ENCODE results near the gene SCAP. TPM values are rescaled to one million over a fixed set of nuclear protein-coding genes. Genes with fewer than 3 reads are reported as not detected.
A peak's percentile ranks its signal among the peaks of the same experiment; 100 is the strongest.
"Not testable (repeated sequence)": the region's sequence is repeated elsewhere in the genome, so short reads cannot be mapped to it uniquely, and the experiment has no call there.

Gene SCAP
- polyA plus RNA-seq, 3 donors from 2014 or later, result 33.4 to 59.2 (median 38.8) TPM

GRCh38 chr3:47380601-47381316 lies 95.0 kb downstream of the SCAP start, which contains the start of gene PTPN23:
TSS of gene PTPN23 (plus strand) at chr3:47381021. CDS start at chr3:47381097, 76 bp downstream.
- Mint-ChIP-seq H3K27me3 (ENCODE audit: low read depth in 3 of 3) (peaks cover 8 to 16% (median 11%) of the 10 kb centered on the region in 3 donors), H3K9me3 (no peaks in the 10 kb centered on the region), H3K4me1 (peaks cover 37 to 46% of the 10 kb centered on the region in 2 donors), H3K27ac (peak within 1 kb of the TSS; percentile 98 to 100 (median 99)), H3K4me3 (peak within 1 kb of the TSS; percentile 92 to 100 (median 98)), H3K36me3 (no peaks in the 10 kb centered on the region)
- DNase-seq, result peak; percentile 98 to 99 (median 98)

GRCh38 chr3:47380026-47380600 lies 95.6 kb downstream of the SCAP start:
- H3K36me3 Mint-ChIP-seq, result no peaks in the 10 kb centered on the region
- peak overlapping the region; percentile 92 to 100 (median 98) for H3K4me3 Mint-ChIP-seq
- no peak for DNase-seq
- H3K4me1 Mint-ChIP-seq, result peaks cover 36 to 42% of the 10 kb centered on the region in 2 donors
- peaks cover 8 to 16% (median 11%) of the 10 kb centered on the region in 3 donors for H3K27me3 Mint-ChIP-seq (ENCODE audit: low read depth in 3 of 3)
- H3K9me3 Mint-ChIP-seq, result no peaks in the 10 kb centered on the region
- H3K27ac Mint-ChIP-seq, result peak overlapping the region; percentile 98 to 100 (median 99)

- H3K4me1 Mint-ChIP-seq, result peaks cover 34 to 42% of the 10 kb centered on the region in 2 donors
- peak overlapping the region; percentile 98 to 100 (median 99) for H3K27ac Mint-ChIP-seq
- H3K27me3 Mint-ChIP-seq (ENCODE audit: low read depth in 3 of 3), result peaks cover 8 to 16% (median 11%) of the 10 kb centered on the region in 3 donors
- peak overlapping the region; percentile 92 to 100 (median 98) for H3K4me3 Mint-ChIP-seq
- no peaks in the 10 kb centered on the region for H3K9me3 Mint-ChIP-seq
- DNase-seq, result no peak
- no peaks in the 10 kb centered on the region for H3K36me3 Mint-ChIP-seq
Measured at GRCh38 chr3:47379411-47379899, 96.3 kb downstream of the SCAP start.

GRCh38 chr3:47378869-47379268 lies 96.9 kb downstream of the SCAP start:
- no peak for DNase-seq
- H3K27me3 Mint-ChIP-seq (ENCODE audit: low read depth in 3 of 3), result peaks cover 8 to 14% (median 11%) of the 10 kb centered on the region in 3 donors
- H3K4me1 Mint-ChIP-seq, result peaks cover 34 to 36% of the 10 kb centered on the region in 2 donors
- peak overlapping the region in 1 of 5 donors; percentile 9 for H3K4me3 Mint-ChIP-seq
- H3K9me3 Mint-ChIP-seq, result no peaks in the 10 kb centered on the region
- H3K27ac Mint-ChIP-seq, result peak overlapping the region in 2 of 6 donors; percentile 4 to 10
- H3K36me3 Mint-ChIP-seq, result no peaks in the 10 kb centered on the region

- Mint-ChIP-seq H3K4me1 (peaks cover 23 to 25% of the 10 kb centered on the region in 2 donors), H3K36me3 (no peaks in the 10 kb centered on the region), H3K4me3 (no peak overlapping the region), H3K9me3 (no peaks in the 10 kb centered on the region), H3K27ac (no peak overlapping the region), H3K27me3 (ENCODE audit: low read depth in 3 of 3) (peaks cover 8 to 15% (median 11%) of the 10 kb centered on the region in 3 donors)
- no peak for DNase-seq
Measured at GRCh38 chr3:47377186-47377585, 98.6 kb downstream of the SCAP start.

GRCh38 chr3:47376393-47376792 lies 99.3 kb downstream of the SCAP start:
- DNase-seq, result no peak
- no peak overlapping the region for H3K4me3 Mint-ChIP-seq
- H3K4me1 Mint-ChIP-seq, result peaks cover 15 to 18% of the 10 kb centered on the region in 2 donors
- H3K27me3 Mint-ChIP-seq (ENCODE audit: low read depth in 3 of 3), result peaks cover 7 to 16% (median 11%) of the 10 kb centered on the region in 3 donors
- peak overlapping the region in 1 of 6 donors; percentile 58 for H3K27ac Mint-ChIP-seq
- no peaks in the 10 kb centered on the region for H3K36me3 Mint-ChIP-seq
- H3K9me3 Mint-ChIP-seq, result no peaks in the 10 kb centered on the region

- peaks cover 4 to 7% of the 10 kb centered on the region in 2 donors for H3K4me1 Mint-ChIP-seq
- no peak overlapping the region for H3K27ac Mint-ChIP-seq
- no peaks in the 10 kb centered on the region for H3K36me3 Mint-ChIP-seq
- H3K27me3 Mint-ChIP-seq (ENCODE audit: low read depth in 3 of 3), result peaks cover 0 to 4% (median 3%) of the 10 kb centered on the region in 3 donors
- no peak for DNase-seq
- H3K4me3 Mint-ChIP-seq, result no peak overlapping the region
- no peaks in the 10 kb centered on the region for H3K9me3 Mint-ChIP-seq
Measured at GRCh38 chr3:47374587-47374986, 101.2 kb downstream of the SCAP start.

- peaks cover 0 to 3% of the 10 kb centered on the region in 2 donors for H3K4me1 Mint-ChIP-seq
- H3K27ac Mint-ChIP-seq, result no peak overlapping the region
- H3K9me3 Mint-ChIP-seq, result no peaks in the 10 kb centered on the region
- peak in 2 of 3 donors; percentile 24 to 28 for DNase-seq
- peaks cover 0 to 4% (median 4%) of the 10 kb centered on the region in 3 donors for H3K27me3 Mint-ChIP-seq (ENCODE audit: low read depth in 3 of 3)
- no peaks in the 10 kb centered on the region for H3K36me3 Mint-ChIP-seq
- no peak overlapping the region for H3K4me3 Mint-ChIP-seq
Measured at GRCh38 chr3:47370887-47371697, 104.6 kb downstream of the SCAP start.

GRCh38 chr3:47370020-47370419 lies 105.7 kb downstream of the SCAP start:
- DNase-seq, result not testable (repeated sequence)

GRCh38 chr3:47367631-47368030 lies 108.1 kb downstream of the SCAP start:
- H3K9me3 Mint-ChIP-seq, result no peaks in the 10 kb centered on the region
- H3K4me1 Mint-ChIP-seq, result peaks cover 5% of the 10 kb centered on the region in 2 donors
- H3K27me3 Mint-ChIP-seq (ENCODE audit: low read depth in 3 of 3), result peaks cover 0 to 4% (median 4%) of the 10 kb centered on the region in 3 donors
- no peak overlapping the region for H3K4me3 Mint-ChIP-seq
- no peak for DNase-seq
- H3K27ac Mint-ChIP-seq, result no peak overlapping the region
- H3K36me3 Mint-ChIP-seq, result peaks cover 0 to 2% (median 0%) of the 10 kb centered on the region in 3 donors

More at GRCh38 chr3:47370020-47370419, 105.7 kb downstream of the SCAP start:
- not testable (repeated sequence) for H3K4me1 Mint-ChIP-seq; H3K27me3 Mint-ChIP-seq (ENCODE audit: low read depth in 3 of 3); H3K36me3 Mint-ChIP-seq; H3K9me3 Mint-ChIP-seq; H3K4me3 Mint-ChIP-seq; H3K27ac Mint-ChIP-seq

- Mint-ChIP-seq H3K4me3 (no peak overlapping the region), H3K27me3 (ENCODE audit: low read depth in 3 of 3) (peaks cover 0 to 6% (median 2%) of the 10 kb centered on the region in 3 donors), H3K36me3 (peaks cover 0 to 5% (median 0%) of the 10 kb centered on the region in 3 donors), H3K27ac (no peak overlapping the region), H3K9me3 (no peaks in the 10 kb centered on the region), H3K4me1 (peaks cover 10% of the 10 kb centered on the region in 2 donors)
- DNase-seq, result no peak
Measured at GRCh38 chr3:47366833-47367232, 108.9 kb downstream of the SCAP start.

GRCh38 chr3:47365213-47366153 lies 110.3 kb downstream of the SCAP start:
- peaks cover 0 to 5% (median under 1%) of the 10 kb centered on the region in 3 donors for H3K36me3 Mint-ChIP-seq
- DNase-seq, result no peak
- no peak overlapping the region for H3K27ac Mint-ChIP-seq
- H3K9me3 Mint-ChIP-seq, result peaks cover 0 to under 1% (median under 1%) of the 10 kb centered on the region in 6 donors
- H3K4me1 Mint-ChIP-seq, result peaks cover 10% of the 10 kb centered on the region in 2 donors
- peaks cover 0 to 6% (median 2%) of the 10 kb centered on the region in 3 donors for H3K27me3 Mint-ChIP-seq (ENCODE audit: low read depth in 3 of 3)
- no peak overlapping the region for H3K4me3 Mint-ChIP-seq
